DMS153 treated with DMSO at 0.1 percent for 48 hours (cell line): ENCODE results near the gene RBM17.
"Not testable (repeated sequence)": the region's sequence is repeated elsewhere in the genome, so short reads cannot be mapped to it uniquely, and the experiment has no call there.

Source experiments
- DNase-seq: peaks from one replicate; lab custom pipeline; 2025; ENCODE audit not compliant: unreplicated experiment; lab: John Stamatoyannopoulos, UW

The RBM17 gene

DNA sequence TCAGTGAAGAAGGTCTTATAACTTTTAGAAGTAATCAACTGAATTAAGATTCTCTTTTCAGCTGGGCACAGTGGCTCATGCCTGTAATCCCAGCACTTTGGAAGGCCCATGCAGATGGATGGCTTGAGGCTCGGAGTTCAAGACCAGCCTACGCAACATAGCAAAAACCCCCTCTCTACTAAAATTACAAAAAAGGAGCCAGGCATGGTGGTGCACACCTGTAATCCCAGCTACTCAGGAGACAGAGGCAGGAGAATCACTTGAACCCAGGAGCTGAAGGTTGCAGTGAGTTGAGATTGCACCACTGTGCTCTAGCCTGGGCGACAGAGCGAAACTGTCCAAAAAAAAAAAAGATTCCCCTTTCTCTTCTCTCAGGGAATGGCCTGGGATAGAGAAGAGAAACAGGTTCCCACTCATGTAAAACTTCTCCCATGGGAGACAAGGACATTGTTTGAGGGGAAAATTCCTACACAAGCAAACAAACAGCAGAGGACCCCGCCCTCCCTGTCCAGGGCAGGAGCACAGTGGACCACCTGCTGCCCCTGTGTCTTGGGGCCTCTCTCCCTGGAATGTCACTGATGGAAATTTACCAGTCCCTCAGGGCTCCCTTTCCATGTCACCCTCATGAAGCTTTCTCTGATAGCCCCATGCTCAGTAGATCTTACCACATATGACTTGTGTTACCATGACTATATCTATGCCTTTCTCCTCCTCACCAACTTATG, 32.3 kb upstream of the RBM17 start:
- DNase-seq: no peak

DNA sequence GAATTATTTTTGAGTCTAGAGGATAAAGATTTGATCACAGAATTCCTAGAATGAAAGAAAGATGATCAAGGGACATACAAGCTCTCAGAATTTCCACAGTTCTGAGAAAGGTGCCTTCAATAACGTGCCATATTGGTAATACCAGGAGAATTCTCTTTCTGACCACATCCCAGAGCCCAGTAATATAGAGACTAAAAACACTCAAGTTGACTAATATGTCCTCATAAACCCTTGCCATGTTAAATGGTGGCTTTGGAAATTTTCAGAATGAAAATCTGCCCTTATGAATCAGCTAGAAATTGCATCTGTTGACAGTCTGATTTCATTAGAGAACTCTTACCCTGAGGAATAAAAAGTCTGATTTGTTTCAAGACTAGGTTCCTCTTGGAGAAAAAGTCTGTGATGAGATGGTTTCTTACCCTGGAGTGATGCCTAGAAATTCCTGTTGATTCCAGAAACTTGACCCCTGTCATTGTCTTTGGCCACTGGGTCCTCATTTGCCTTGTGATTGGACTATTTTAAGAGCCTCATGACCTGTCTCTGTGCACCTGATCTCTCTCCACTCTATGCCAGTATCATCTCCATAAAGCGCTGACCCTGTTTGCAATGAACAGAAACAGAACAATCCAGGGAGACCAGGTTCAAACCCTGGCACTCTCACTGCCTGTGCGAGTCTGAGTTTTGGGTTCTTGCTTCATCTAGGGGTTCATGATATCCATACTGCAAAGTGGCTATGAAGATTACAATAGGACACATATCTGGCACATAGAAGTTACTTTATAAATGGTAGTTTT, 30.0 kb upstream of the RBM17 start:
- DNase-seq: no peak

DNA sequence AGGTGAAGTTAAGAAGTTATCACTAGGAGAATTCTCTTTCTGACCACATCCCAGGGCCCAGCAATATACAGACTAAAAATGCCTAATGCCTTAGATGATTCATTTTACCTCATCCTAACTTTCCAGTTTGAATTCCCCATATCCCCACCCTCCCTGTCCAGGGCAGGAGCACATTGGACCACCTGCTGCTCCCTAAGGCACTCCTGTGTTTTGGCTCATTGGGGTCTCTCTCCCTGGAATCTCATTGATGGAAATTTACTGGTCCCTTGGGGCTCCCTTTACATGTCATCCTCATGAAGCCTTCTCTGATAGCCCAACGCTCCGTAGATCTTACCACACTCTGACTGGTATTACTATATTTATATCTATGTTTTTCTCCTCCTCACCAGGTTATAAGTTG, 29.3 kb upstream of the RBM17 start:
- no peak for DNase-seq

DNA sequence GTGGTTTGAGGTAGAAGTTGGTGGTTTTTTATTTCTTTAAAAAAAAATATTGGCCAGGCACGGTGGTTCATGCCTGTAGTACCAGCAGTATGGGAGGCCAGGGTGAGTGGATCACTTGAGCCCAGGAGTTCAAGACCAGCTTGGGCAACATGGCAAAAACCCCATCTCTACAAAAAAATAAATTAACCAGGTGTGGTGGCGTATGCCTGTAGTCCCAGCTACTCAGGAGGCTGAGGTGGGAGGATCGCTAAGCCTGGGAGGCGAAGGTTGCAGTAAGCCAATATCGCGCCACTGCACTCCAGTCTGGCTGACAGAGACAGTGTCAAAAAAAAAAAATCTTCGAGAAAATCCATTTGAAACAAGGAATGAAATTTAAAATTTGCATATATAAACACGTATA, 27.8 kb upstream of the RBM17 start:
- DNase-seq: no peak

DNA sequence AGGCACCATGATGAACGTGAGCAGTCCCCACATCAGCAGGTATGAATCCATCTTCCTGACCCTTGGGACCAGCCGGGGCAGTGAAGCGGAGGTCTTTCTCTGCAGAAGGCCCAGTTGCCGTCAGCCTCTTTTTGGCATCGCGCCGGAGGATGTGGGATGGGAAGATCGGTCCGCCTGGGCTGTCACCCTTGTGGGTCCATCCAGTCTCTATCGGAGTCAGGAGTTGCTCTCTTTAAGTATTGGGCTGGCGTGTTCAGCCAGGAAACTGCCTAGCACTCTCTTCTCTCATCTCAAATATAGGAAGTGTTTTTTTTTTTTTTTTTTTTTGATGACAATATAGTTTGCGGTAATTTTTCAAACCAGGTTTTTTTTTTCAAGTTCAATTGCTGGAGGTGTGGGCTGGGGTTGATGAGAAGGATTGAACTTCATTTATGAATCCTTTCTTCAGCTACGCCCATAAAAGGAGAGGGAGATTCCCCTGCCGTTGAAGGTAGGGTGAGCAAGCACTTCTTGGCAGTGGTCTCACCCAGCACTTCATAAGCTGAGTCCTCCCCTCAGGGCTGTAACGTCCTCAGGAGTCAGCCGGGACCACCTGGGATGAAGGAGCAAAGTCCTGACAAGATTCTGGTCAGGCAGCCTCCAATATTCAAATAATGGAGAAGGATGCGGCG, 26.6 kb upstream of the RBM17 start, which contains the start of gene IL2RA:
Gene IL2RA (minus strand): TSS at position 267 of the 671 bp plus-strand sequence. CDS start 216 bp downstream, at position 51.
- no peak for DNase-seq

DNA sequence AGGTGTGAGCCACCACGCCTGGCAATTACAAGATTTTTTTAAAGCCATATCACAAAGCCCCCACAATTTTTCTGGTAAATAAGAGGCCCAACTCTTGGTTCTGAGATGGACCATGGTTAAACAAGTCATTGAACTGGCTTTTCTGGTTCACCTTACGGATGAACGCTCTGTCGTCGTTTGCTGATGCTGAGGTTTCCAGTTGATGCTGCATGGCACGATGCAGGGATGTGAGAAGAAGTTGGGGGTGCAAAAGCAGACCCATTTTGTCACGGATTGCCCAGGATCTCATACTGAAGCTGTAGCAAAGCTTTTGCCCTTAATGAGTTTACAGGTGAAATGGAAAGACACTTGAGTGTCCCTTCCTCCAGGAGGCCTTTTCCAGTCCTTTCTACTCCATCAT, 24.7 kb upstream of the RBM17 start:
- no peak for DNase-seq

DNA sequence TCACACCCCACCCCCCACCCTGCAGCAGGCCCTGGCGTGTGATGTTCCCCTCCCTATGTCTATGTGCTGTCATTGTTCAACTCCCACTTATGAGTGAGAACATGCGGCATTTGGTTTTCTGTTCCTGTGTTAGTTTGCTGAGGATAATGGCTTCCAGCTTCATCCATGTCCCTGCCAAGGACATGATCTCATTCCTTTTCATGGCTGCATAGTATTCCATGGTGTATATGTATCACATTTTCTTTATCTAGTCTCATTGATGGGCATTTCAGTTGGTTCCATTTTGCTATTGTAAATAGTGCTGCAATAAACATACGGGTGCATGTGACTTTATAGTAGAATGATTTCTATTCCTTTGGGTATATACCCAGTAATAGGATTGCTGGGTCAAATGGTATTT, 24.1 kb upstream of the RBM17 start:
- DNase-seq: not testable (repeated sequence)

DNA sequence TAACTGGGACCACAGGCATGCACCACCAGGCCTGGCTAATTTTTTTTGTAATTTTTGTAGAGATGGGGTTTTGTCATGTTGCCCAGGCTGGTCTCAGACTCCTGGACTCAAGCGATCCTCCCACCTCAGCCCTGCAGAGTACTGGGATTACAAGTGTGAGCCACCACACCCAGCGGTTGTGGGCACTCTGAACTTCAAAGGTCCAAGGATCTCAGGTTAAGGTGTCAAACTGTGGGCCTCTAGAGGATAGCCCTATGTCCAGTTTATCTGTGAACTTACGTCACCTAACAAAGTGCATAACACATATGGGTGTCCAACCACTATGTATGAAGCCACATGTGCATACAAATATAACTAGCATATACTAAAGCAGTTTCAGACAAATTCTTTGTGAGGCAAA, 23.4 kb upstream of the RBM17 start:
- no peak for DNase-seq

DNA sequence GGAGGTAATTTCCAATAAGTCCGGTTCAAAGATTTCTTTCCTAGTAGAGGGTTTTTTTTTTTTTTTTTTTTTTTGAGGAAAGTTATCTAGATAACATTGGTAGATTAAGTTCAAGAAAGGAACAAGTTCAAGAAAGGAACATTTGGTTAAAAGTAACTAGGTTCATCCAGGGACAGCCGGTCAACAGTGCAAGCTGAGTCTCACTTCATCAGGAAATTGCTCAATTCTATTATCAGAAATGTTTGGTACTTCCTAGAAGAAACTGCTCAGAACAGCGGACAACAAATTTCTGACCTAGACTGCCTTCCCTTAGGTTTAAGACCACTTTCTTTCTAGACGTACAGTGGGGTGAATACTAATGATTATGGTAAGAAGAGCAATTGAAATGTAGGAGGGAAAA, 23.0 kb upstream of the RBM17 start:
- DNase-seq: no peak

DNA sequence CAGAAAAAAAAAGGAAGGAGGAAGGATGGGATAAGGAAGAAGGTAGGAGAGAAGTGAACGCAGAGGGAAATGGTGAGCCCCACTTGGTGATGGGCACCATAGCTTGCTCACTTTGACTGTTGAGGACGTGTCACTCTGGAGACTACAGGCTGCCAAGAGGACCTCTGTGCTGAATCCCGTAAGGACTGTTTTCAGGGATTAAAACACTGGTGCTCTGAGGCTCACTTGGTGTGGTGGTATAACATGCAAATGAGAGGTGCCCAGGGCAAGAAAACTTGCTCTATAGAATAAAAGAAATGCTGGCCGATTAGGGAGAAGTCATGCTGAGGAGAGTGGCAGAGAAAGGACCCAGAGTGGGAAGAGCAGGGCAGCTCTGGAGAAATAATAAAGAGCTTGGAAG, 21.4 kb upstream of the RBM17 start:
- DNase-seq: no peak

DNA sequence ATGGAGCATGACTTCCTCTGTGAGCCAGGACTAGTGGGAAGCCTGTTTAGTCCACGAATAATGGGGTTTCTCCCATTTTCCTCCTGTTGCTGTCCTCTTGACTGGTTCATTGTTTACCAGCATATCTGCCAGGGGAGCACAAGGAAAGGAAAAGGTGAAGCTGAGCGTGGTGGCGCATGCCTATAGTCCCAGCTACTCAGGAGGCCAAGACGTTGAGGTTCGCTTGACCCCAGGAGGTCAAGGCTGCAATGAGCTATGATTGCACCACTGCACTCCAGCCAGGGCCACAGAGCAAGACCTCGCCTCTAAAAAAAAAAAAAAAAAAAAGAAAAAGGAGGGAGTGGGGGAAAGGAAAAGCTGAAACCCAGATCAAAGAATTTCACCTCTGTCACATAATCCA, 20.8 kb upstream of the RBM17 start:
- DNase-seq: no peak

DNA sequence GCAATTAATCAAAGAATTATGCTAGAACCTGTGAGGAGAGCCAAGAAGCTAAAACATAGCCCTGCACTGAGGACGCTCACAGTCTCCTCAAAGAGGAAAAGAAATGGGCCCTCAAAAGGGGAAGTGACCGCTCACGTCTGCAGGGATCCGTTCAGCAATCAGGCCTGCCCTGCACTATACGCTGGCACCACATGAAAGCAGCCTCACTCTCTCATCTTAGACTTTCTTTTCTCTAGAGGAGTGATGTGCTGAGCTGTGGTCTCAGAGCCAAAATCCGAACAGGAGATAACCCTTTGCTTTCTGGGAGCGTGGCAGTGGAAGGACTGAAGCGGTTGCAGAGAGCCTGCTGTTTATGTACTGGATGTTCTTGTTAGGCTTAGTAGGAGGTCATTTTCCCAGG, 20.4 kb upstream of the RBM17 start:
- DNase-seq: no peak

DNA sequence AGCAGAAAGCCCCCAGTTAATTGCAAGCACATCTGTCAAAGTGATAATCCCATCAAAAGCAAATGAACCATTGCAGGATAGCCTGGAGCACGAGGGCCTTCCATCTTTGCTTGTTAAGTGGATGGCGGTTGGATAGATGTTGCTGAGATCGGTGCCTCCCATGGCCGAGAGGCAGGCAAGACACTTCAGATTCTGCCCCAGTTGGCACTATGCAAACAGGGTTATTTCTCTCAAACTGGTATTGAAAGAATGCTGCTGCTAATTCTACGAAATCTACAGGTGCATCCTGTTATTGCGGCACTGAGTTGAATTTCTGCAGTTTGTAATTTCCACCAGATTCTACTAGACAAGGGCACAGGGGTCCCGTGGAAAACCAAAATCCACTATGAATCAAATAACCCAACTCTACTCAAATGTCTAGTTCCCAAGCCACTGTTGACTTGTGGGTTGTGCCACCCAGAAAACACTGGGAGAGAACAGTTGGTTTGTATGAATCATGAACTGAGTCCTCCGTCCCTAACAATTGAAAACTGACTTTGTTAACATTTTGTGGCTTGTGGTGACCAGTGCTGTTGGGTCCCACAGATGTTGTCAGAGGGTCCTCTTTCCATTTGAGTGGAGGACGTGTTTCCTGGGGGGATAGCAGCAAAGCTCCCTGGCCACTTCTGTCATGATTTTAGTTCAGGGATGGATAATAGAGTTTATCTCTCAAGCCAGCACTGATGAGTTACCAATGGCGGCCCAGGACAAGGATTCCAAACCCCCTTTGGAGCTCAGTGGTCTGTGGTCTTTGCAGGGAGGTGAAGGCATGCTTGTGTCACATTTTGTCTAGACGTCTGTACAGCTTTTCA, 19.5 kb upstream of the RBM17 start:
- DNase-seq: no peak

DNA sequence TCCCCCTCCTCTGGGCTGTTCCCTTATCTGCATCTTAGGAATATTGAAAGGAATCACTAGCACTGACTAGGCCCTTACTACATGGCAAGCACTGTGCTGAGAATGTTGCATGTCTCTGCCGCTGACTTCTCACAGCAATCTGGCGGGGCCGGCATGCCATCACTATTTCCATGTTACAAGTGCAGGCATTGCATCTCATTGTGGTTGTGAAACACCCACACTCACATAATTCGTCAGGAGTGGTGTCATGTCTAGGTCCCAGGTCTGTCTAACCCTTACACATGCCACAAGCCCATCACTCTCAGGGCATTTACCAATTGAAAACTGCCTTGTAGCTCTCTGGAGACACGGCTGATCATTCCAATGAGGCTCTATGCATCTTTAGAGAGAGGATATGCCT, 18.2 kb upstream of the RBM17 start:
- DNase-seq: no peak

DNA sequence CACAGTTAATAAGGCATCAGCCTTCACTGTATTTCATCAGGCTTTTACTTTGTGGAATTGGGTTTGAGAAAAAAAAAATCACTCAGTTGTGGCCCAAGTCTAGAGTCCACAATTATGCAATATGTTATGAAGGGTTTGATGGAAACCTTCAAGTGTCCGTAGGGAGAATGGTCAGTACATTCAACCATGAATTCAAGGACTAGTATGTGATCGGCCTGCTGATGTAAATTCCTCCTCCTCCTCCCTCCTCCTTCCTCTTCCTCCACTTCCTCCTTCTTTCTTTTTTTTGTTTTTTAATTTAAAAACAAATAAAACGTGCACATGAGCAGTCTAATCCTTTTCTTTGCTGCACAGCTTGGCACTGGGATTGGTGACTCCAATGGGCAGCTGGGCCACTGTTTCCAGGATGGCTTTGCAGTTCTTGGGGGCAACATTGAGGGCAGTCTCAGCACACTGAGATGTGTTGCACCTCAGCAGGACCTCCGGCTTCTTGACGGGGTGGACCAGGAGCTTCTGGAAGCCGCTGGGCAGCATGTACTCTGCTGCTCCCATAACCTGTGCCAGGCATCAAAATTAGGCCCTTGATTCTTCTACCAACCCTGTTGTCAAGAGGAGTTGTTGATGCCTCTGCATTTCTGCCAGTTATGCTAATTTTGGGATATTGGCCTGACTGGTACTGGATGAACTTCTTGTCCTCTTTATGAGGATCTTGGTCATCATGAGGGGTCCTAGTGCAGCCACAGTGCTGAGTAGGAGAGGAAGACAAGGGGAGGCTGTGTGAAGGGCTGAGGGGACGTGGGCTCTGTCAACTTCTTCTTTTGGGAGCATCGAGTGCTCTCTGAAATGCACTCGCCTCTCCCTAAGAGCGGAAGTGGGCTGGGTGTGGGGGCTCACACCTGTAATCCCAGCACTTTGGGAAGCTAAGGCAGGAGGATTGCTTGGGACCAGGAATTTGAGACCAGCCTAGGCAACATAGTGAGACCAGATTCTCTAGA, 17.4 kb upstream of the RBM17 start:
- DNase-seq: no peak

DNA sequence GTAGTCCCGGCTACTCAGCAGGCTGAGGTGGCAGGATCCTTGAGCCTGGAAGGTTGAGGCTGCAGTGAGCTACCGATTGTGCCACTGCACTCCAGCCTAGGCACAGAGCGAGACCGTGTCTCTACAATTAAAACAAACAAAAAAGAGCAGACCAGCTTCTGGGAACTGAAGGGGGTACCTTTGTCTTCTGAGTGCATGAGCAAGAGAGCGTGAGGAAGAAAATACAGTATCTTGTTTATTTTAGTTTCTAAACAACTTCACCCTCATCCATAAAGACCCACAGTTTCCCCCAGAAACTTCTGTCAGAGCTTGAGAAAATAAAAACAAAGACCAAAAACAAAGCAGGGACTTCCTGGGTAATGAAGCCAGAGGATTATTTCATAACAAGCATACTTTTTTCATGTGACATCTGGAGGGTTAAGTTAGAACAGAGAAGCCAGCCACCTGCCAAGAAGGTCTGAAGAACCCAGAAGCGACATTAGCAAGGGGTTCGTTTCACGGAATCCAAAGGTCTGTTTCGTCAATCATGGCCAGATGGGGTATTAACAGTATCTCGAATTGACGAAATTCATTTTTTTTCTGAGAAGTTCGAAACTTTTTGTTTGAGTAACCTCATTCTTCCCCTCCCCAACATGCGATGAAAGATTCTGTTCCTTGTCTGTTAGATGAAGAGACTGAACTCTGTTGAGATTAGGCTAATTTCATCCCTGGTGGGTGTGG, 16.5 kb upstream of the RBM17 start:
- no peak for DNase-seq

DNA sequence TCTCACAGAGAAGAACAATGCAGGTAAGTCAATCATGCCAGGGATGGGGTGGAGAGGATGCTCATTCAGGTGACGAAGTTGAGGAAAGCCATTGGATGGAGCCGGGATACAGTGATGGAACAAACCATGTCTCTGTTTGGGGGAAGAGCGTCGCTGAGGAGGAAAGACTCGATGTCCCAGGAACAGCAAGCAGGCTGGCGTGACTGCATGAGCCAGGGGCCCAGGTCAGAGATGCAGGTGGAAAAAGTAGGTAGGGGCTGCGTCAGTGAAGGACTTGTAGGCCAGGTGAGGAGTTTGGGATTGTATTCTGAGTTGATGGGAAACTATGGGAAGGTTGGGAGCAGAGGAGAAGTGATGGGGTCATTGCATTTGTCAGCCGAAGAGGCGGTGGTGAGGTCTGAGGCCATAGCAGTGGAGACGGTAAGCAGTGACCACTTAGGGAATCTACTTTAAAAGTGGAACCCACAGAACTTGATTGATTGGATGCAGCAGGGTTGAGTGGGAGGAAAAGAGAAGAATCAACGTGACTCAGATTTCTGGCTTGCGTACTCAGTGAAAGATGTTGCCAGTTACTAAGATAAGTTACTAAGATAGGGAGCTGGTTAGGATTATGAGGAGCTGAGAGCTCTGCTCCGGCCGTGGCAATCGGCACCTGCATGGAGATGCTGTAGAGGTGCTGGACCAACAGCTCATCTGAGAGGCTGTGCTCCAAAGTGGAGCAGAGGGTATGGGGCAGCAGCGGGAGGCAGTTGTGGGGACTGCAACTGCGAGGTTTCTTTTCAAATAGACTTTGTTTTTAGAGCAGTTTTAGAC, 14.1 kb upstream of the RBM17 start:
- DNase-seq: no peak

DNA sequence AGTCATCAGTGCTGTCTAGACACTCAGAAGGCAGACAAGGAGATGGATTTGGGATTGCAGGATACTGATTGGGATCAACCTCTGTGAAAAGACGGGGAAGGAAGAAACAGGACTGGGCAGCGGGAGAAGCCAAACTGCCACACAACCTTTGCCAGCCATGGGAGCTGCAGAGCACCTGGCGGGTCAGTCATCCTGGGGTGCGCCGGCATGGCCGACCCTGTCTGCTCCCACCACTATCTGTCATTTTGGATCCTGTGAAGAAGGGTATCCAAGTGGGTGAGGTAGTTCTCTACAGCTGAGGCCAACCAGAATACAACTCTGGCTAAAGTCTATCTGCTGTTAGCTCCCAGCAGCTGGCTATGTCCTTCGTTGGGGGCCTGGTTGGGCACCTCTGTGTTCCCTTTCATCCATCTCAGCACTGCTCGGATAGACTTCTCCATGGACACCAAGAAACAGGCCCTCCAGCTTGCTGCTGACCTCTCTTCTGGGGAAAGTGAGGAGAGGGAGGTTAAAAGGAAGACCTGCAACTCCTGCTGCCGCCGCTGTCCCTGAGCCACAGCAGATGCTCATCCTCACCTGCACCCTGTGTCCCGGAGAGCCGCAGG, 11.7 kb upstream of the RBM17 start:
- DNase-seq: no peak
